ENCODE results near the gene GSTA5.
"Not testable (repeated sequence)": the region's sequence is repeated elsewhere in the genome, so short reads cannot be mapped to it uniquely, and the experiment has no call there.

GSTA5 gene

DNA sequence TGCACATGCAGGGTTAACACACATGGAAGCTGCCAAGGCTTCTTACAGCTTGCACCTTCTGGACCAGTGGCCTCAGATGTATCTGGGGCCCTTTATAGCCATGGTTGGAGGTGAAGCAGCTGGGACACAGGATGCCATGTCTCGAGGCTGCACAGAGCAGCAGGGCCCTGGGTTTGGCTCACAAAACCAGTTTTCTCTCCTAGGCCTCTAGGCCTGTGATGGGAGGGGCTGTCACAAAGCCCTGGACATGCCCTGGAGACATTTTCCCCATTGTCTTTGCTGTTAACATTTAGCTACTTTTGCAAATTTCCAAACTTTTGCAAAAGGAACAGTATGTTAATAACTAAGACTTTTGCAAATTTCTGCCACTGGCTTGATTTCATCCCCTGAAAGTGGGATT lies 18.8 kb downstream of the GSTA5 start:
- Mint-ChIP-seq H3K4me3 (no peak overlapping the region), H3K4me1 (no peaks in the 10 kb centered on the region), H3K27ac (no peak overlapping the region), H3K27me3 (ENCODE audit: low read depth) (no peaks in the 10 kb centered on the region), H3K9me3 (peaks cover 10% of the 10 kb centered on the region), H3K36me3 (ENCODE audit: low read depth) (no peaks in the 10 kb centered on the region)
- TF ChIP-seq, protein P1, sequence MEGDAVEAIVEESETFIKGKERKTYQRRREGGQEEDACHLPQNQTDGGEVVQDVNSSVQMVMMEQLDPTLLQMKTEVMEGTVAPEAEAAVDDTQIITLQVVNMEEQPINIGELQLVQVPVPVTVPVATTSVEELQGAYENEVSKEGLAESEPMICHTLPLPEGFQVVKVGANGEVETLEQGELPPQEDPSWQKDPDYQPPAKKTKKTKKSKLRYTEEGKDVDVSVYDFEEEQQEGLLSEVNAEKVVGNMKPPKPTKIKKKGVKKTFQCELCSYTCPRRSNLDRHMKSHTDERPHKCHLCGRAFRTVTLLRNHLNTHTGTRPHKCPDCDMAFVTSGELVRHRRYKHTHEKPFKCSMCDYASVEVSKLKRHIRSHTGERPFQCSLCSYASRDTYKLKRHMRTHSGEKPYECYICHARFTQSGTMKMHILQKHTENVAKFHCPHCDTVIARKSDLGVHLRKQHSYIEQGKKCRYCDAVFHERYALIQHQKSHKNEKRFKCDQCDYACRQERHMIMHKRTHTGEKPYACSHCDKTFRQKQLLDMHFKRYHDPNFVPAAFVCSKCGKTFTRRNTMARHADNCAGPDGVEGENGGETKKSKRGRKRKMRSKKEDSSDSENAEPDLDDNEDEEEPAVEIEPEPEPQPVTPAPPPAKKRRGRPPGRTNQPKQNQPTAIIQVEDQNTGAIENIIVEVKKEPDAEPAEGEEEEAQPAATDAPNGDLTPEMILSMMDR (IDR thresholded peaks at IDR 0.05; ENCODE audit: unreplicated experiment in 3 of 3) = no peak

DNA sequence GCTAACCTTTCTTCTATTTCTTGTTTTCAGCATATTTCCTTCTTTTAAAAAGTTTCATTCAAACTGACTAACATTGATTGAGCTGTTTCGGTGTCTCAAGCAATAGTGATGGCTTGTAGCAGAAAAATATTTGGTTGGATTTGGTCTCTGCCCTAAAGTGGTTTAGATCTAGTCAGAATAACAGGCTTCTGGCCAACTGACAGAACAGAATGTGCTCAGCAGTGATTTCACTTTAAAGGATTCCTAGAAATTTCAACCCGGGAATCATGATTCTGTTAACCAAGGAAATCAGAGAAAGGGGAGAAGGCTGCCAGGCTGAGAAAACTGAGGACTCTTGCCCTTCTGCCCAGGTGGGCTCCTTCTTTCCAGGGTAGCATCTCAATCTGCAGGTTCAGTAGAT lies 20.4 kb downstream of the GSTA5 start:
- Mint-ChIP-seq H3K27me3 (ENCODE audit: low read depth) (no peaks in the 10 kb centered on the region), H3K4me1 (no peaks in the 10 kb centered on the region), H3K9me3 (peaks cover 10% of the 10 kb centered on the region), H3K36me3 (ENCODE audit: low read depth) (no peaks in the 10 kb centered on the region), H3K27ac (no peak overlapping the region), H3K4me3 (no peak overlapping the region)
- TF ChIP-seq, protein P1 (IDR thresholded peaks at IDR 0.05; ENCODE audit: unreplicated experiment in 3 of 3) = no peak

DNA sequence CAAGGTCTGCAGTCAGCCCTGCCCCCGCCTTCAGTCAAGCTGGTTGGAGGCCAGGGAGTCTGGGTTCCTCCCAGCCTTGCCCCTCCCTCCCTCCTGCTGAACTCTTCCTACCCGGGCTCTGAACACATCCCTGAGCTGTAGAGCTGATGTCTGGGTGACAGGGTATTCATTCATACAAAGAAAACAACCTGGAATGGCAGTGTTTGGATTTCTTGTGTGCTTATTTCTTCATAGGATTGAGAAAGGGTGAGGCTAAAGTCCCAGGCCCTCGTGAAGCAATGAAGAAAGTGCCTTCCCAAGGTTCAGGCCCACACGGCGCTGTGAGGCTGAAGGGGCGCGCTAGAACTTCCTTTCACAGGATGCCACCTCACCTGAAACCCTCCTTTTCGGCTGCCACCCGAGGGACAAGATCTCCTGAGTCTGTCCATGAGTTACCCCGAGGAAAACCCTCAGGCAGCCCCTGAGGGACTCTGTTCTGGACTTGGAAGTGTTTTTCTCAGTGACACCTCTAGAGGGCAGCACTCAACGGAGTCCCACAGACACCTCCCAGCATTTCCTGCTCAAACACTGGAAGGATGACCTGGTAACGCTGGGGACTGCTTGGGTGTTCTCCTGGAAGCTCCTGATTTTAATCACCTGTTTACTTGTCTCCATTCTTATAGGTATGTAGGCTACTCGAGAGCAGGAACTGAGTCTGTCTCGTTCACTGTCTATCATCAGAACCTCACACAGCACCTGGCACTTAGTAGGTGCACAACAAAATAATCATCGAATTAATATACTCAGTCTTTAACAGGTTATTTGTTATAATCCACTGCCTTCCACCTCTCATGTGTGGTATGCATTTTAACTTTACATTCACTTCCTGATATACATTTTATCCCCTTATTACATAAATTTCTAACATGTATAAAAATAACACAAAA lies 25.2 kb downstream of the GSTA5 start:
- Mint-ChIP-seq H3K27ac (no peak overlapping the region), H3K9me3 (peaks cover 3% of the 10 kb centered on the region), H3K4me3 (no peak overlapping the region), H3K36me3 (ENCODE audit: low read depth) (no peaks in the 10 kb centered on the region), H3K27me3 (ENCODE audit: low read depth) (no peaks in the 10 kb centered on the region), H3K4me1 (no peaks in the 10 kb centered on the region)
- TF ChIP-seq, protein P1 (IDR thresholded peaks at IDR 0.05; ENCODE audit: unreplicated experiment in 3 of 3) = peak; percentile 51 to 57 (median 52)

DNA sequence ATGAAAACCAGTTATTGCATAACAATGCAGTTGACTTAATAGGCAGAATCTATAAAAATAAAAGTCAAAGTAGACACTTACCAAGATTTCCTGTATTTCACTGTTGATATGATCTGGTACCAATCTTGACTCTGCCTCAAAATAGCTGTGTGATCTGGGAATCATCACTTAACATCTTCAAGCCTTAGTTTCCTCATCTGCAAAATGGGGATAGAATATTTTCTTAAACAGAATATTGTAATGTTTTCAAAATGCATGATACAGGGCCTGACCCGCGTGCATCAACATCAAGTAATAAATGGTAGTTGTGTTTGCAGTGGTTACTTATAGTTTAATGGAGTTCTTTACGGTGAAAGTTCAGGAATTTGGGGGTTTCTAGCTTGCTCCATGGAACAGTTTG lies 26.1 kb downstream of the GSTA5 start:
- not testable (repeated sequence) for H3K27me3 Mint-ChIP-seq (ENCODE audit: low read depth); H3K4me1 Mint-ChIP-seq; H3K27ac Mint-ChIP-seq; H3K9me3 Mint-ChIP-seq; H3K4me3 Mint-ChIP-seq; H3K36me3 Mint-ChIP-seq (ENCODE audit: low read depth)

DNA sequence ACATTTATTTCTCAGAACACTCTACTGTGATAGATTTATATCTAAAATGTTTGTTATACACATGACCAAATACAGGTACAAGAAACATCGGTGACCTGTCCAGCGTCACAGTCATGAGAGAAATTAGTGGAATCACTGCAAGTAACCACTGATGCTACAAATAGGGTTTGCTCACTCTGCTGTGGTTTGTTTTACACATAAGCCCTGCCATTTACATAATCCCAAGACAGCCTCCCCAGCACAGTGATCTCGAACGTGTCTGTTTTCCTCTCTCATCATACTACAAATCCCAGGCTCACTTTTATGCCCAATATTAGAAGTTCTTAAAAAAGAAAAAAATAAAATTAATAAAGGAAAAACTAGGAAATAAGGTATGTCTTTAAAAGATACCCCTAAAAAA lies 30.8 kb downstream of the GSTA5 start:
- H3K4me3 Mint-ChIP-seq; H3K4me1 Mint-ChIP-seq; H3K27me3 Mint-ChIP-seq (ENCODE audit: low read depth); H3K36me3 Mint-ChIP-seq (ENCODE audit: low read depth); H3K27ac Mint-ChIP-seq; H3K9me3 Mint-ChIP-seq: not testable (repeated sequence)

DNA sequence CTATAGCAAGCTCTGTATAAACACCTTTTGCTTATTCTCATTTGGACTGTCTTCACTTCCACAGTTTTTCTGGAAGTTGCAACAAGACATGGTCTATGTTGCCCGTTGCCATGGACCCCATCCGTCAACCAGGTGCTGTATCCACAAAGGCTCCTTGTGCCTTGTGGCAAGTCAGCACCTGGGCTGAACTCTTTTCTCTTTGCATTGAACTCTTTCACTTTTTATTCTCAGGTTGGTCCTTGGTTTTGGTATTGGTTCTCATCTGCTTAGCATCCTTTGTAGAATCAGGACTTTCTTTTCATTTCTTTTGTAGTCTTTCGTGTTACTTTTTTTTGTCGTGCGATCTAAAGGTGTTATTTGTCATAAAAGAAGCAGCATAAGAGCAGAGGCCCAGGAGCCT lies 32.0 kb downstream of the GSTA5 start:
- Mint-ChIP-seq H3K4me1 (no peaks in the 10 kb centered on the region), H3K27me3 (ENCODE audit: low read depth) (no peaks in the 10 kb centered on the region), H3K27ac (no peak overlapping the region)

DNA sequence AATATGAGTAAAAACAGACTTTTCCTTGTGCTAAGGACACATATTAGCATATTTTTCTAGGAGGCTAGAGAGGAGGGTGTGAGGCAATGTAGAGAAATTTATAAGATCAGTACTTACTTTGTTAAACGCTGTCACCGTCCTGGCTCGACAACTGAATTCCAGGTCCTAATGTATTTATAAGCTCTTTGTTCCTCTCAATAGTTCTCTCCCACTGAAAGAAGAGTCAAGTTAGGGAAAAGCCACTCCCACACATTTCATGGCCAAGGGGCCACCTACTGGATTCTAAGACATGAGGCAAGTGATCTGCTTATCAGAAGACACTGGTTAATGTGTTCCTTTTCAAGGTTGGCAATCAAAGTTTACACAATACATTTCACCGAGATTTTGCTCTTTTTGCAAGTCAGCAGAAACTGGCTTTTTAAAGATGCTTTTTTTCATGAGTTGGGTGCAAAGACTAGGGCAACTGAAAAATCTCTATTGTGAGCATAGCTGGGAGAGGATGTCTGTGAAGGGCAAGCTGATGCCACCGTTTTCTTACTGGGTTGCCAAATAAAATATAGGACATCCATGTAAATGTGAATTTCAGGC lies 36.9 kb downstream of the GSTA5 start, which contains the start of gene GSTA1:
Gene GSTA1, minus strand, starts transcription at position 149 of the 588 bp plus-strand sequence. CDS start 4,549 bp downstream, outside the sequence.
- H3K4me1 Mint-ChIP-seq = not testable (repeated sequence)

More for the DNA sequence above, 32.0 kb downstream of the GSTA5 start:
- TF ChIP-seq, protein P1 (IDR thresholded peaks at IDR 0.05; ENCODE audit: unreplicated experiment in 3 of 3) = no peak
- Mint-ChIP-seq H3K4me3 (no peak overlapping the region), H3K36me3 (ENCODE audit: low read depth) (no peaks in the 10 kb centered on the region), H3K9me3 (peaks cover 3% of the 10 kb centered on the region)

More for the DNA sequence above, 36.9 kb downstream of the GSTA5 start, which contains the start of gene GSTA1:
- not testable (repeated sequence) for H3K27ac Mint-ChIP-seq; H3K9me3 Mint-ChIP-seq; H3K27me3 Mint-ChIP-seq (ENCODE audit: low read depth); H3K36me3 Mint-ChIP-seq (ENCODE audit: low read depth); H3K4me3 Mint-ChIP-seq
